ENCODE data around the gene SMURF1. TPM values are rescaled to one million over a fixed set of nuclear protein-coding genes. Genes with fewer than 3 reads are reported as not detected.

The SMURF1 gene
- total and polyA plus RNA-seq, 2 of the 8 experiments (the other 6 are each of a cell fraction or from before 2014, with no cell fraction given), result 9.6 to 24.5 TPM

DNA sequence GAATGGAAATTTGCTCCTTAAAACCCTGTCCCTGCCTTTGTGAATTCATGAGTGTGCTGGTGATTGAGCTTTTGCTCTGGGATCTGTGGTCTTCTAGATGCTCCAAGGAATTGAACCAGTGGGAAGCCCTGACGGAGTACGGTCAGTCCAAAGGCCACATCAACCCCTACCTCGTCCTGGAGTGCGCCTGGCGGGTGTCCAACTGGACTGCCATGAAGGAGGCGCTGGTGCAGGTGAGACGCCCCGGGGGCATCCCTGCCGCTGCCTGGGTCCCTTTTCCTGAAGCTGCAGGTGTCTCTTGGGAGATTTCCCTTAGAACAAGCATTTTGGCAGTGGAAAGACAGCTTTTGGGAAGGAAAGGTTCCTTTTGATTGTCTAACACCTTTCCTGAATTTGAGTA is 165.2 kb downstream of the SMURF1 start:
- no peak overlapping the region for H4K5ac ChIP-seq (ENCODE audit: insufficient read length, low read depth, low read length)
- H3K18ac ChIP-seq (ENCODE audit: extremely low read depth, low read length), result no peak overlapping the region
- H3K4me2 ChIP-seq (ENCODE audit: insufficient read depth in 1 of 2, low read depth in 2 of 2, low read length in 2 of 2), result no peak overlapping the region
- no peak overlapping the region for H4K8ac ChIP-seq (ENCODE audit: extremely low read depth, insufficient read depth, low read length)
- no peak overlapping the region for H3K27ac ChIP-seq (ENCODE audit: low read depth, low read length)
- FAIRE-seq, result no peak
- peaks cover 32 to 70% (median 63%) of the 10 kb centered on the region in 4 experiments for H3K36me3 ChIP-seq (ENCODE audit: control insufficient read depth in 2 of 4, insufficient read depth in 4 of 4, low read length in 3 of 4)
- no peak overlapping the region for H3K23ac ChIP-seq (ENCODE audit: insufficient read length)
- no peak overlapping the region for H2BK5ac ChIP-seq (ENCODE audit: low read depth, low read length)
- TF ChIP-seq SIX5 (IDR thresholded peaks at IDR 0.05; ENCODE audit: low read depth, low read length) (no peak), KDM4A (IDR thresholded peaks at IDR 0.05; ENCODE audit: low read depth, low read length, severe bottlenecking) (no peak), CTBP2 (IDR thresholded peaks at IDR 0.05; ENCODE audit: borderline replicate concordance, insufficient read depth, insufficient read length, low read length) (no peak), SP4 (IDR thresholded peaks at IDR 0.05; ENCODE audit: low read length) (no peak), TAF7 (optimal IDR thresholded peaks at IDR 0.05; ENCODE audit: borderline replicate concordance, low read depth, low read length) (no peak), CBX8 (IDR thresholded peaks at IDR 0.05; ENCODE audit: borderline replicate concordance, low read depth, low read length) (no peak), POLR2A (IDR thresholded peaks at IDR 0.05; ENCODE audit: control extremely low read depth in 1 of 2, low read depth in 2 of 2, low read length in 2 of 2) (no peak), PHF8 (conservative IDR thresholded peaks at IDR 0.05; ENCODE audit: low read depth, low read length) (no peak), JUN (IDR thresholded peaks at IDR 0.05; ENCODE audit: low read depth, low read length) (no peak)
- TF ChIP-seq, protein P1, sequence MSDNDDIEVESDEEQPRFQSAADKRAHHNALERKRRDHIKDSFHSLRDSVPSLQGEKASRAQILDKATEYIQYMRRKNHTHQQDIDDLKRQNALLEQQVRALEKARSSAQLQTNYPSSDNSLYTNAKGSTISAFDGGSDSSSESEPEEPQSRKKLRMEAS (IDR thresholded peaks at IDR 0.05), result no peak
- TF ChIP-seq, protein P2, sequence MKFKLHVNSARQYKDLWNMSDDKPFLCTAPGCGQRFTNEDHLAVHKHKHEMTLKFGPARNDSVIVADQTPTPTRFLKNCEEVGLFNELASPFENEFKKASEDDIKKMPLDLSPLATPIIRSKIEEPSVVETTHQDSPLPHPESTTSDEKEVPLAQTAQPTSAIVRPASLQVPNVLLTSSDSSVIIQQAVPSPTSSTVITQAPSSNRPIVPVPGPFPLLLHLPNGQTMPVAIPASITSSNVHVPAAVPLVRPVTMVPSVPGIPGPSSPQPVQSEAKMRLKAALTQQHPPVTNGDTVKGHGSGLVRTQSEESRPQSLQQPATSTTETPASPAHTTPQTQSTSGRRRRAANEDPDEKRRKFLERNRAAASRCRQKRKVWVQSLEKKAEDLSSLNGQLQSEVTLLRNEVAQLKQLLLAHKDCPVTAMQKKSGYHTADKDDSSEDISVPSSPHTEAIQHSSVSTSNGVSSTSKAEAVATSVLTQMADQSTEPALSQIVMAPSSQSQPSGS (IDR thresholded peaks at IDR 0.05; ENCODE audit: low read length), result no peak
- H3K23me2 ChIP-seq (ENCODE audit: low read depth, low read length), result no peaks in the 10 kb centered on the region
- H4K20me1 ChIP-seq (replicated peaks in 1 of 2; ENCODE audit: control insufficient read depth in 1 of 2, insufficient read depth in 2 of 2, low read length in 2 of 2), result peaks cover 5 to 6% of the 10 kb centered on the region in 2 experiments
- no peaks in the 10 kb centered on the region for H3K9me3 ChIP-seq (ENCODE audit: insufficient read depth in 2 of 2, low read depth in 1 of 2, low read length in 1 of 2)
- no peak overlapping the region for H3K4ac ChIP-seq (replicated peaks; ENCODE audit: insufficient read length, low read depth, low read length)
- H4K91ac ChIP-seq (replicated peaks; ENCODE audit: insufficient read length, low read length), result no peak overlapping the region
- no peak overlapping the region for H2BK12ac ChIP-seq (ENCODE audit: low read depth, low read length)
- no peak overlapping the region for H3K4me3 ChIP-seq (ENCODE audit: extremely low read depth in 1 of 4, insufficient read depth in 2 of 4, low read depth in 3 of 4, low read length in 4 of 4)
- no peak overlapping the region for H3K14ac ChIP-seq (ENCODE audit: insufficient read length)
- H3K79me1 ChIP-seq (ENCODE audit: low read depth, low read length), result no peaks in the 10 kb centered on the region
- no peaks in the 10 kb centered on the region for H3K4me1 ChIP-seq (replicated peaks in 1 of 4; ENCODE audit: control insufficient read depth in 3 of 4, insufficient read depth in 4 of 4, low read length in 3 of 4)
- no peak overlapping the region for H2BK120ac ChIP-seq (replicated peaks; ENCODE audit: low read depth, low read length)
- no peak overlapping the region for H2AFZ ChIP-seq (ENCODE audit: low read length)
- no peak overlapping the region for H2BK15ac ChIP-seq (ENCODE audit: low read length)
- 90% methylated on average over 9 of the region's 9 CpGs; no CpG with 5 or more reads in 1 of the 2 experiments for WGBS, 2 experiments (ENCODE audit: extremely low coverage in 1 of 2, insufficient coverage in 1 of 2, insufficient read length in 1 of 2, insufficient replicate concordance in 2 of 2, low coverage in 1 of 2, low lambda C conversion rate in 2 of 2, missing lambda C conversion rate in 1 of 2)
- no peak overlapping the region for H3K56ac ChIP-seq (replicated peaks; ENCODE audit: insufficient read length, low read depth, low read length)
- no peak overlapping the region for H2BK20ac ChIP-seq (ENCODE audit: low read length)
- H3K79me2 ChIP-seq (ENCODE audit: control insufficient read depth in 1 of 2, insufficient read depth in 2 of 2, low read length in 2 of 2), result no peaks in the 10 kb centered on the region
- no peak overlapping the region for H3K9ac ChIP-seq (replicated peaks in 1 of 4; ENCODE audit: extremely low read depth in 1 of 4, low read depth in 3 of 4, low read length in 3 of 4)
- DNase-seq (ENCODE audit: low read depth in 1 of 2, low spot score in 2 of 2), result no peak
- ChIA-PET CTCF (ENCODE audit: partially characterized antibody) (no interaction called here), POLR2A (ENCODE audit: partially characterized antibody) (no interaction called here)
- no peaks in the 10 kb centered on the region for H3K27me3 ChIP-seq (replicated peaks in 1 of 4; ENCODE audit: control insufficient read depth in 3 of 4, extremely low read depth in 1 of 4, insufficient read depth in 3 of 4, low read length in 3 of 4)
- no peak overlapping the region for H2AK5ac ChIP-seq (ENCODE audit: low read depth, low read length)

Data from H1 (cell line).